Measurements from ENCODE around the gene PRICKLE3.
"Not testable (repeated sequence)": the region's sequence is repeated elsewhere in the genome, so short reads cannot be mapped to it uniquely, and the experiment has no call there.

Gene PRICKLE3

DNA sequence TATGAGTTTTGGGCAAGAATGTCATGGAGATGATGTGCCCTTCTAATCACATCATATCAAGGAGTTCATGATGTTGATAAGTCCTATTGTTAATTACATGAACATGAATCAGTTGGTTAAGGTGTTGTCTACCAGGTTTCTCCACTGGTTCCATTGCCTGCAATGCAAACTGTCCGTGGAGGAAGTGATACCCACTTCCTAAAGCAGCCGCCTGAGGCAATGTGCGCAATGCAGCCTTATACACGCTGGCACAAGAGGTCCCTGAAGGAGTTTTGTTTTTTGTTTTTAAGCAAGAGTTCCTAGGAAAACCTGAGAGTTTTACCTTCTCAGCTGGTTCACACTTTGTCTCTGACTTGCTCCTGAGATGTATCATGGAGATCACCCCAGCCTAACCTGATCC lies 56.7 kb downstream of the PRICKLE3 start:
- TF ChIP-seq, protein P1, sequence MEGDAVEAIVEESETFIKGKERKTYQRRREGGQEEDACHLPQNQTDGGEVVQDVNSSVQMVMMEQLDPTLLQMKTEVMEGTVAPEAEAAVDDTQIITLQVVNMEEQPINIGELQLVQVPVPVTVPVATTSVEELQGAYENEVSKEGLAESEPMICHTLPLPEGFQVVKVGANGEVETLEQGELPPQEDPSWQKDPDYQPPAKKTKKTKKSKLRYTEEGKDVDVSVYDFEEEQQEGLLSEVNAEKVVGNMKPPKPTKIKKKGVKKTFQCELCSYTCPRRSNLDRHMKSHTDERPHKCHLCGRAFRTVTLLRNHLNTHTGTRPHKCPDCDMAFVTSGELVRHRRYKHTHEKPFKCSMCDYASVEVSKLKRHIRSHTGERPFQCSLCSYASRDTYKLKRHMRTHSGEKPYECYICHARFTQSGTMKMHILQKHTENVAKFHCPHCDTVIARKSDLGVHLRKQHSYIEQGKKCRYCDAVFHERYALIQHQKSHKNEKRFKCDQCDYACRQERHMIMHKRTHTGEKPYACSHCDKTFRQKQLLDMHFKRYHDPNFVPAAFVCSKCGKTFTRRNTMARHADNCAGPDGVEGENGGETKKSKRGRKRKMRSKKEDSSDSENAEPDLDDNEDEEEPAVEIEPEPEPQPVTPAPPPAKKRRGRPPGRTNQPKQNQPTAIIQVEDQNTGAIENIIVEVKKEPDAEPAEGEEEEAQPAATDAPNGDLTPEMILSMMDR (IDR thresholded peaks at IDR 0.05; ENCODE audit: low read depth, low read length, missing control alignments): no peak
- Histone ChIP-seq H3K36me3 (replicated peaks) (no peaks in the 10 kb centered on the region), H3K27me3 (replicated peaks) (no peaks in the 10 kb centered on the region), H3K4me3 (ENCODE audit: low read depth, low read length) (no peak overlapping the region), H3K27ac (no peak overlapping the region)
- in situ Hi-C loops (cut with HindIII; ENCODE audit: low pct_ligation_motif_present, low sequenced_read_pairs): no loop called here
- DNase-seq: no peak

DNA sequence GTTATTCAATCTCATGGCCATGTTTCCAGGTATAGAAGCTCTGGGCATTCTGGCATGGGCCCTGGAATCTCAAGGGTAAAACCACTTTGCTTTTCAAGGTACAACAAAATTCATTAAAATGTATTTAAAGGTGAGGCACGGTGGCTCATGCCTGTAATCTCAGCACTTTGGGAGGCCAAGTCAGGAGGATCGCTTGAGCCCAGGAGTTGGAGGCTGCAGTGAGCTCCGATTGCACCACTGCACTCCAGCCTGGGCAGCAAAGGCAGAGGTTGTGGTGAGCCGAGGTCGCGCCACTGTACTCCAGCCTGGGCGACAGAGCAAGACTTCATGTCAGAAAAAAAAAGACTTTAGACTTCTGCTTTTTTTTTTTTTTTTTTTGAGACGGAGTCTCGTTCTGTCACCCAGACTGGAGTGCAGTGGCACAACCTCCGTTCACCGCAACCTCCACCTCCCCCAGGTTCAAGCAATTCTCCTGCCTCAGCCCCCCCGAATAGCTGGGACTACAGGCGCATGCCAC lies 58.4 kb downstream of the PRICKLE3 start:
- H3K27me3 ChIP-seq (replicated peaks); H3K36me3 ChIP-seq (replicated peaks); in situ Hi-C loops (cut with HindIII; ENCODE audit: low pct_ligation_motif_present, low sequenced_read_pairs); H3K27ac ChIP-seq; DNase-seq; H3K4me3 ChIP-seq (ENCODE audit: low read depth, low read length): not testable (repeated sequence)

All from brain microvascular endothelial cell (primary cell).